ENCODE measurements around the gene IZUMO1. TPM values are rescaled to one million over a fixed set of nuclear protein-coding genes. Genes with fewer than 3 reads are reported as not detected.

Gene IZUMO1
- total and polyA plus RNA-seq, 2 of the 13 experiments (the other 11 are each of a cell fraction or from before 2014, with no cell fraction given) = 0.07 to 0.22 TPM

GRCh38 chr19:48750771-48751504 is 4.2 kb upstream of the IZUMO1 start (continued):
- no peak for TF ChIP-seq ZKSCAN8 (CRISPR knock-in tag; IDR thresholded peaks at IDR 0.05; ENCODE audit: borderline replicate concordance)
- TF ChIP-seq REPIN1 (CRISPR knock-in tag; IDR thresholded peaks at IDR 0.05; ENCODE audit: borderline replicate concordance, low read depth) = no peak

GRCh38 chr19:48750351-48750750 is 3.6 kb upstream of the IZUMO1 start:
- ATAC-seq (no peak), DNase-seq (ENCODE audit: low spot score) (no peak), FAIRE-seq (no peak)
- H2AFZ ChIP-seq (ENCODE audit: low read length) = no peak overlapping the region
- H3K36me3 ChIP-seq (replicated peaks in 1 of 2; ENCODE audit: control insufficient read depth in 1 of 2, insufficient read depth in 2 of 2, low read length in 2 of 2) = no peaks in the 10 kb centered on the region
- CTCF ChIA-PET (ENCODE audit: low intra/inter-chr PET ratio, low total read pairs) = no interaction called here
- peaks cover 29% of the 10 kb centered on the region for H3K4me1 ChIP-seq (ENCODE audit: insufficient read depth, low read length)
- in situ Hi-C loops (cut with HindIII; ENCODE audit: extremely low pct_ligation_motif_present, low pct_unique_long_range_greater_than_20kb) = no loop called here
- no peak for TF ChIP-seq BRF2 (CRISPR knock-in tag; IDR thresholded peaks at IDR 0.05)
- no TSS peak for BruUV-seq (replicated peaks)
- no peak overlapping the region for H3K4me3 ChIP-seq (replicated peaks in 1 of 3; ENCODE audit: insufficient read depth in 1 of 3, low read depth in 2 of 3, low read length in 3 of 3)
- no peaks in the 10 kb centered on the region; a peak in 1 of 5 replicates for H3K27me3 ChIP-seq (ENCODE audit: control insufficient read depth in 1 of 2, insufficient read depth in 2 of 2, low read length in 2 of 2)
- no peak overlapping the region for H3K27ac ChIP-seq (ENCODE audit: extremely low read length, insufficient read depth, low read length)
- H3K79me2 ChIP-seq (ENCODE audit: insufficient read depth, low read length) = no peaks in the 10 kb centered on the region
- WGBS (ENCODE audit: low lambda C conversion rate) = 90% methylated on average over 24 of the region's 31 CpGs
- H3K9me3 ChIP-seq (ENCODE audit: low read length) = no peaks in the 10 kb centered on the region
- no peak overlapping the region for H3K4me2 ChIP-seq (ENCODE audit: low read depth, low read length)
- intact Hi-C loops (cut with micrococcal nuclease; ENCODE audit: unreplicated experiment) = no loop called here
- POLR2A ChIA-PET = interaction anchor here (1.7 kb wide), 1 partner anchor 12 kb away, joined by 4 read pairs; no protein-coding TSS in a partner anchor
- no peak overlapping the region for H3K9ac ChIP-seq (ENCODE audit: insufficient read depth, low read depth, low read length)
- no peaks in the 10 kb centered on the region for H4K20me1 ChIP-seq (ENCODE audit: insufficient read depth, low read length)

Data from HepG2 (cell line).